Progenitor cell of endocrine pancreas (in vitro differentiated cells): ENCODE data around the gene VPS13C. TPM values are rescaled to one million over a fixed set of nuclear protein-coding genes. Genes with fewer than 3 reads are reported as not detected.

Source experiments
- DNase-seq: peaks from one replicate; pipeline ENCODE4 v3.0.0; 2021; ENCODE audit warnings: low spot score; ENCODE audit not compliant: unreplicated experiment
- H3K27ac Mint-ChIP-seq: 2 replicates; pipeline ENCODE4 v1.8.0; 2021; ENCODE audit warnings: mild to moderate bottlenecking, moderate library complexity, mixed read lengths
- H3K27me3 Mint-ChIP-seq: 2 replicates; pipeline ENCODE4 v1.8.0; 2021; ENCODE audit warnings: mixed read lengths
- H3K36me3 Mint-ChIP-seq: 2 replicates; pipeline ENCODE4 v1.8.0; 2022; ENCODE audit warnings: mixed read lengths; ENCODE audit not compliant: insufficient read depth
- H3K4me1 Mint-ChIP-seq: 2 replicates; pipeline ENCODE4 v1.8.0; 2021; ENCODE audit warnings: low read depth, mixed read lengths
- H3K4me3 Mint-ChIP-seq: 2 replicates; pipeline ENCODE4 v1.8.0; 2021; ENCODE audit warnings: low read depth, mild to moderate bottlenecking, moderate library complexity, mixed read lengths
- H3K9me3 Mint-ChIP-seq: 2 replicates; pipeline ENCODE4 v1.8.0; 2021; ENCODE audit warnings: low read depth, mixed read lengths
- total RNA-seq: library from RNA; stranded (reverse); gene quantifications from 2 replicates; pipeline ENCODE4 v1.2.1, GENCODE V29; 2021
- TF ChIP-seq, protein P1 (sequence below): fragments of 200-600 bp; sonication (generic); IDR thresholded peaks from one replicate; pipeline ENCODE4 v1.5.0; 2021; ENCODE audit warnings: antibody characterized with exemption, mild to moderate bottlenecking; ENCODE audit not compliant: unreplicated experiment

VPS13C gene
- total RNA-seq, 1 donor from 2014 or later, result 47.7 TPM

DNA sequence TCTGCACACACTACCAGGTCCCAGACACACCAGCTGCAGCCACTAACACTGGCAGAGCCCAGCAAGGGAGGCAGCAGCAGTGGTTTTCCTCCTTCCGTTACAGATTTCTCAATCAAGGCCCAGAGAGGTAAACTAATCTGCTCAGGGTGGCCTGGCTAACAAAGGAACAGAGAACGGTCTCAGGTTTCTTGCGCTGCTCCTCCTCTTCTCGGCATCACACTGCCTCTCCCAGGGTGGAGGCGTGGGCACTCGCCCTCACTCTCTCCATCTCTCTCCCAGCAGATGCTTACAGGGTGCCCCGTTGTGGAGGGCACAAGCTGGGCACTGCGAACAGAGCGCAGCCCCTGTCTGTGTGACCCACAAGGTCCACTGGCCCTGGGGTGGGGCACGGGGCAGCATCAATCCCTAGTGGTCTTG is 228.7 kb downstream of the VPS13C start:
- H3K9me3 Mint-ChIP-seq, result no peaks in the 10 kb centered on the region
- H3K36me3 Mint-ChIP-seq, result no peaks in the 10 kb centered on the region
- no peak overlapping the region for H3K4me3 Mint-ChIP-seq
- H3K27ac Mint-ChIP-seq, result no peak overlapping the region
- TF ChIP-seq, protein P1, sequence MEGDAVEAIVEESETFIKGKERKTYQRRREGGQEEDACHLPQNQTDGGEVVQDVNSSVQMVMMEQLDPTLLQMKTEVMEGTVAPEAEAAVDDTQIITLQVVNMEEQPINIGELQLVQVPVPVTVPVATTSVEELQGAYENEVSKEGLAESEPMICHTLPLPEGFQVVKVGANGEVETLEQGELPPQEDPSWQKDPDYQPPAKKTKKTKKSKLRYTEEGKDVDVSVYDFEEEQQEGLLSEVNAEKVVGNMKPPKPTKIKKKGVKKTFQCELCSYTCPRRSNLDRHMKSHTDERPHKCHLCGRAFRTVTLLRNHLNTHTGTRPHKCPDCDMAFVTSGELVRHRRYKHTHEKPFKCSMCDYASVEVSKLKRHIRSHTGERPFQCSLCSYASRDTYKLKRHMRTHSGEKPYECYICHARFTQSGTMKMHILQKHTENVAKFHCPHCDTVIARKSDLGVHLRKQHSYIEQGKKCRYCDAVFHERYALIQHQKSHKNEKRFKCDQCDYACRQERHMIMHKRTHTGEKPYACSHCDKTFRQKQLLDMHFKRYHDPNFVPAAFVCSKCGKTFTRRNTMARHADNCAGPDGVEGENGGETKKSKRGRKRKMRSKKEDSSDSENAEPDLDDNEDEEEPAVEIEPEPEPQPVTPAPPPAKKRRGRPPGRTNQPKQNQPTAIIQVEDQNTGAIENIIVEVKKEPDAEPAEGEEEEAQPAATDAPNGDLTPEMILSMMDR, result no peak
- peaks cover 2% of the 10 kb centered on the region for H3K4me1 Mint-ChIP-seq
- no peak for DNase-seq
- H3K27me3 Mint-ChIP-seq, result peaks cover 26% of the 10 kb centered on the region

DNA sequence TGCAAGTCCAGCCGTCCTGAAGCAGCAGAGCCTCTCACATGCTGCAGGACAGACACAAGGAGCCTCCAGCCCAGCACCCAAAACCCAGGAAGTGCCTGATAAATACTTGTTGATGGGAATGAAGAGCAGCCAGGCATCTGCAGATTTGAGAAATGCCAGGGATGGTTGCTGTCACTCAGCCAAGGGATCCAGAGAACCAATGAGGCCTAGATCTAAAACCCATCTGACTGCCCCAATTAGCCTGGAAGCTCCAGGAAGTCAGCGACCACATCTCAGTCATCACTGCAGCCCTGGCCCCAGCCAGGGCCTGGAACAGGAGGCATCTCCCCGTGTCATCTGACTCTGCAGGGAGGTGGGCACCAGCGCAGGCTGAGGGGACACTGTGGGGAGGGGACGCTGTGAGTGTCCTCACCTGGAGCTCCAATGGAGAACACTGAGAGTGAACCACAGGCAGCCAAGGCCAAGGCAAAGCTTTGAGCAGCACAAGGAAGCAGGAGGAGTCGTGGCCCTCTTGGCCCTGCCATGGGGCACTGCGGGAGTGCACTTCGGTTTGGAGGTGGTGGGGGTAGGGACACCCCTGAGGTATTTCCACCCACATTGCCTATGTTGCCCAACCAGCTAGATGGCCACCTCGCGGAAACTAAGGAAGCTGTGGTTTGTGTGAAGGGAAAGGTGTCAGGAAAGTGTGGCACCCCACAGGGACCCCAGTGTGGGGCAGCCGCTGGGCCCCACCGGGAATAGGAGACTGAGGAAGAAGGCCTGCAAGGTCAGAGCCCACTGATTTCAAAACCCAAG is 229.5 kb downstream of the VPS13C start:
- no peaks in the 10 kb centered on the region for H3K36me3 Mint-ChIP-seq
- no peak overlapping the region for H3K27ac Mint-ChIP-seq
- no peak overlapping the region for H3K4me3 Mint-ChIP-seq
- no peaks in the 10 kb centered on the region for H3K9me3 Mint-ChIP-seq
- peaks cover 26% of the 10 kb centered on the region for H3K27me3 Mint-ChIP-seq
- peaks cover 2% of the 10 kb centered on the region for H3K4me1 Mint-ChIP-seq
- no peak for DNase-seq
- TF ChIP-seq, protein P1, result no peak

DNA sequence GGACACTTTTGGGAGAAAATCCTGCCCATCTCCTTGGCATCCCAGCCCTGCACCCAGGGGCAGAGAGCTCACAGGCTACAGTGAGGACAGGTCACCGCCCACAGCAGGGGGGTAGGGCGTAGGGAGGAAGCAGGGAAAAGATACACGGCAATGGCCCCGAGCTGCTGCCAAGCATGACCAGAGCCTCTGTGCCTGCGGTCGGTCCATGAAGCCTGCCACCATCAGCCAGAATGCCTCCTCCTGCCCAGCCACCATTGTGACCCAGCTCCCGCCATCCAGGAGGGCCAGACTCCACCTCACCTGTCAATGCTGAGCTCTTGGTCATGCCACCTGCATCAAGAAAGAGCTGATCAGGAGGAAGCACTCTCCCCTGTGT is 230.7 kb downstream of the VPS13C start:
- no peaks in the 10 kb centered on the region for H3K36me3 Mint-ChIP-seq
- TF ChIP-seq, protein P1, result no peak
- H3K4me1 Mint-ChIP-seq, result peaks cover 2% of the 10 kb centered on the region
- peaks cover 25% of the 10 kb centered on the region for H3K27me3 Mint-ChIP-seq
- no peak overlapping the region for H3K4me3 Mint-ChIP-seq
- DNase-seq, result no peak
- no peaks in the 10 kb centered on the region for H3K9me3 Mint-ChIP-seq
- H3K27ac Mint-ChIP-seq, result no peak overlapping the region

DNA sequence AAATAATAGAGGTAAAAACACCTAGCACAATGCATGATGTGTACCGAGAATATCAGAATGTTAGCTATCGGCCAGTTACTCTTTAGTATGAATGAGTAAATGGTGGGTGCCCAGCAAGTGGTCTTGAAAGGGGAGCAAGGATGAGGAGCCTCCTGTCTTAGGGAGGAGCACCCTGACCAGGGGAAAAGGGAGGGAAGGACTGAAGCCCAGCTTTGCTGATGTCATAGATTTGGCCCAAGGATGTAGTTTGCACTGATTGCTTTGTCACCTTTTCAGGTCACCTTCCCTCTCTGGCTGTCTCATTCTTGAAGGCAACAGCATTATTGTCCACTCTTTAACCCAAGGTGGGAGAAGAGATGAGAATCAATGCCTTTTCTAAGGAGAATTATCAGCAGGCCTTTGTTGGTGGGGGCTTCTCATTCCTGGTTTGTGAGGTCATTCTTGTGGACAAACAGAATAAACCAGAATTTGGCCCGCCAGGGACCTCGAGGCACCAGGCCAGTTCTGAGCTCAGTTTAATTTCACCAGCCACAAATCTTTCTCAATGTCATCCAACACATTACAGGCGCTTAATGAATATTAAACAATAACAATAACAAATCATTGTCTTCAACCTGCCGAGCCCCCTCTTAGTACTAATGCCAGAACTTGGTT is 231.3 kb downstream of the VPS13C start:
- TF ChIP-seq, protein P1, result no peak
- H3K36me3 Mint-ChIP-seq, result no peaks in the 10 kb centered on the region
- no peaks in the 10 kb centered on the region for H3K9me3 Mint-ChIP-seq

DNA sequence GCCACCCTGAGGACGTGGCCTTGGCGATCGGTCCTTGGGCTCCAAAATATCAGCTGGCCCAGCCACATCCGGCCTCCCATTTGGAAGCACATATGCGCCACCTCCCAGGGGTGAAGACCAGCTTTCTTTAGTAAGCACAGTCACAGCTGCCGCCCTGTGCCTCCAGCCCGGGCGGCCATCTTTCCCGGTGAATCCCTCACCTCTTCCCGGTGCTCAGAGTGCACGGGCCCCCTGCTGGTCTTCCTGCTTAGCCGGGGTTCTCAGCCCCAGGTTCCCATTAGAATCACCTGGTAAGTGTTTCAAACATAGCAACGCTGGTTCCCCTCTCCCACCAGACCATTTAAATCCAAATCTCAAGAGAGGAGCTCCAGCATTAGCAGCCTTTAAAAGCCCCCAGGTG is 232.2 kb downstream of the VPS13C start:
- Mint-ChIP-seq H3K36me3 (no peaks in the 10 kb centered on the region), H3K27ac (no peak overlapping the region)
- TF ChIP-seq, protein P1, result peak; percentile 24

More for the DNA sequence above, 231.3 kb downstream of the VPS13C start:
- Mint-ChIP-seq H3K27ac (no peak overlapping the region), H3K4me1 (peaks cover 2% of the 10 kb centered on the region), H3K27me3 (peaks cover 23% of the 10 kb centered on the region), H3K4me3 (no peak overlapping the region)
- no peak for DNase-seq

More for the DNA sequence above, 232.2 kb downstream of the VPS13C start:
- peaks cover 17% of the 10 kb centered on the region for H3K27me3 Mint-ChIP-seq
- no peak for DNase-seq
- H3K4me3 Mint-ChIP-seq, result no peak overlapping the region
- peaks cover 2% of the 10 kb centered on the region for H3K4me1 Mint-ChIP-seq
- no peaks in the 10 kb centered on the region for H3K9me3 Mint-ChIP-seq
